H9 (cell line): ENCODE data around the gene LRRN4. TPM values are rescaled to one million over a fixed set of nuclear protein-coding genes. Genes with fewer than 3 reads are reported as not detected.

ENCODE experiments used
- DNase-seq: peaks from one replicate; pipeline ENCODE4 v3.0.0-alpha.2; 2017
- H2AFZ ChIP-seq: one replicate; pipeline ENCODE4 v1.6.1; 2013; ENCODE audit warnings: mild to moderate bottlenecking, low read length, control low read depth, moderate library complexity
- H2AK5ac ChIP-seq: 2 replicates; pipeline ENCODE4 v1.6.1; 2013; ENCODE audit warnings: low read length, control low read depth, mixed read lengths; ENCODE audit not compliant: insufficient read length
- H2BK120ac ChIP-seq: one replicate; pipeline ENCODE4 v1.6.1; 2013; ENCODE audit warnings: low read depth, mild to moderate bottlenecking, low read length, control low read depth, inconsistent platforms; ENCODE audit not compliant: poor library complexity, severe bottlenecking
- H2BK12ac ChIP-seq: 2 replicates; pipeline ENCODE4 v1.6.1; 2013; ENCODE audit warnings: low read length, control low read depth, mixed read lengths, low read depth; ENCODE audit not compliant: insufficient read length
- H2BK15ac ChIP-seq: 2 replicates; pipeline ENCODE4 v1.6.1; 2013; ENCODE audit warnings: low read depth, low read length, control low read depth
- H2BK20ac ChIP-seq: one replicate; pipeline ENCODE4 v1.6.1; 2013; ENCODE audit warnings: low read depth, mild to moderate bottlenecking, low read length, control low read depth, inconsistent platforms; ENCODE audit not compliant: poor library complexity, severe bottlenecking
- H2BK5ac ChIP-seq: 2 replicates; pipeline ENCODE4 v1.6.1; 2013; ENCODE audit warnings: low read length, control low read depth, mixed read lengths; ENCODE audit not compliant: insufficient read length
- H3K14ac ChIP-seq: 2 replicates; pipeline ENCODE4 v1.6.1; 2013; ENCODE audit warnings: low read length, control low read depth; ENCODE audit not compliant: insufficient read depth
- H3K18ac ChIP-seq: 2 replicates; pipeline ENCODE4 v1.6.1; 2013; ENCODE audit warnings: low read depth, mild to moderate bottlenecking, mixed read lengths, low read length, control low read depth; ENCODE audit not compliant: insufficient read length
- H3K23ac ChIP-seq: 2 replicates; pipeline ENCODE4 v1.6.1; 2013; ENCODE audit warnings: low read length, control low read depth, mixed read lengths, low read depth; ENCODE audit not compliant: insufficient read length
- H3K23me2 ChIP-seq: 2 replicates; pipeline ENCODE4 v1.6.1; 2013; ENCODE audit warnings: low read depth, mild to moderate bottlenecking, mixed read lengths, low read length, control low read depth; ENCODE audit not compliant: insufficient read length, poor library complexity, severe bottlenecking
- H3K27ac ChIP-seq: 2 replicates; pipeline ENCODE4 v1.5.1; 2013; ENCODE audit warnings: low read length, control low read depth, mixed read lengths, low read depth; ENCODE audit not compliant: insufficient read length
- H3K27me3 ChIP-seq: 2 replicates; pipeline ENCODE4 v1.6.1; 2013; ENCODE audit warnings: low read length, control low read depth, inconsistent platforms; ENCODE audit not compliant: insufficient read depth
- H3K4ac ChIP-seq: 2 replicates; pipeline ENCODE4 v1.6.1; 2013; ENCODE audit warnings: low read depth, mild to moderate bottlenecking, control low read depth, inconsistent platforms, low read length, moderate library complexity
- H3K4me1 ChIP-seq: 2 replicates; pipeline ENCODE4 v1.6.1; 2013; ENCODE audit warnings: low read length, control low read depth, inconsistent platforms; ENCODE audit not compliant: insufficient read depth
- H3K4me2 ChIP-seq: 2 replicates; pipeline ENCODE4 v1.6.1; 2013; ENCODE audit warnings: low read length, control low read depth, mixed read lengths; ENCODE audit not compliant: insufficient read length, insufficient read depth
- H3K56ac ChIP-seq: 2 replicates; pipeline ENCODE4 v1.6.1; 2013; ENCODE audit warnings: low read depth, mild to moderate bottlenecking, mixed read lengths, low read length, control low read depth; ENCODE audit not compliant: insufficient read length
- H3K79me1 ChIP-seq: 2 replicates; pipeline ENCODE4 v1.6.1; 2013; ENCODE audit warnings: low read depth, mild to moderate bottlenecking, moderate library complexity, low read length, control low read depth, inconsistent platforms; ENCODE audit not compliant: insufficient read depth, poor library complexity, severe bottlenecking
- H3K79me2 ChIP-seq: 2 replicates; pipeline ENCODE4 v1.6.1; 2013; ENCODE audit warnings: low read length, control low read depth, inconsistent platforms; ENCODE audit not compliant: insufficient read depth
- H3K9ac ChIP-seq: 2 replicates; pipeline ENCODE4 v1.6.1; 2013; ENCODE audit warnings: low read length, control low read depth, mixed read lengths; ENCODE audit not compliant: insufficient read length; ENCODE audit errors: extremely low read depth
- H3K9me3 ChIP-seq: one replicate; pipeline ENCODE4 v1.6.1; 2013; ENCODE audit warnings: low read depth, low read length, inconsistent platforms; ENCODE audit not compliant: control insufficient read depth
- H3T11ph ChIP-seq: one replicate; pipeline ENCODE4 v1.6.1; 2013; ENCODE audit warnings: mild to moderate bottlenecking, low read length, control low read depth, inconsistent platforms
- H4K20me1 ChIP-seq: one replicate; pipeline ENCODE4 v1.6.1; 2013; ENCODE audit not compliant: control insufficient read depth, insufficient read length, insufficient read depth
- H4K5ac ChIP-seq: 2 replicates; pipeline ENCODE4 v1.6.1; 2013; ENCODE audit warnings: low read depth, mild to moderate bottlenecking, mixed read lengths, low read length, control low read depth; ENCODE audit not compliant: insufficient read length
- H4K8ac ChIP-seq: replicated peaks from 2 replicates; pipeline ENCODE4 v1.6.1; 2013; ENCODE audit warnings: low read length, control low read depth, mixed read lengths, low read depth; ENCODE audit not compliant: insufficient read length
- H4K91ac ChIP-seq: 2 replicates; pipeline ENCODE4 v1.6.1; 2013; ENCODE audit warnings: low read depth, mild to moderate bottlenecking, moderate library complexity, mixed read lengths, low read length, control low read depth; ENCODE audit not compliant: insufficient read length
- H3K27ac Mint-ChIP-seq, 3 experiments: 2 replicates in 2 of 3; 3 replicates in 1 of 3; pipeline ENCODE4 v1.8.0; 2020 to 2021; ENCODE audit warnings: mixed read lengths in 3 of 3, mild to moderate bottlenecking in 1 of 3, moderate library complexity in 1 of 3
- H3K27me3 Mint-ChIP-seq: 2 replicates; pipeline ENCODE4 v1.8.0; 2021; ENCODE audit warnings: low read depth, mild to moderate bottlenecking, moderate library complexity, mixed read lengths
- H3K36me3 Mint-ChIP-seq, 3 experiments: 2 replicates in 2 of 3; 3 replicates in 1 of 3; pipeline ENCODE4 v1.8.0; 2020 to 2021; ENCODE audit warnings: low read depth in 3 of 3, mixed read lengths in 3 of 3; ENCODE audit not compliant: insufficient read depth in 1 of 3
- H3K4me1 Mint-ChIP-seq, 2 experiments: 2 replicates each; pipeline ENCODE4 v1.8.0; 2020; ENCODE audit warnings: mixed read lengths in 2 of 2
- H3K4me3 Mint-ChIP-seq, 2 experiments: 2 replicates in 1 of 2; 3 replicates in 1 of 2; pipeline ENCODE4 v1.8.0; 2020 to 2021; ENCODE audit warnings: mild to moderate bottlenecking in 2 of 2, mixed read lengths in 2 of 2, moderate library complexity in 1 of 2
- H3K9me3 Mint-ChIP-seq, 2 experiments: 2 replicates in 1 of 2; 3 replicates in 1 of 2; pipeline ENCODE4 v1.8.0; 2020; ENCODE audit warnings: mild to moderate bottlenecking in 2 of 2, mixed read lengths in 2 of 2, moderate library complexity in 1 of 2
- CTCF ChIP-seq: fragments of 200-600 bp; sonication (generic); conservative IDR thresholded peaks from 3 replicates; pipeline ENCODE4 v1.8.0; 2021; ENCODE audit warnings: antibody characterized with exemption, mild to moderate bottlenecking
- WGBS: extraction: QIAGEN DNeasy Blood & Tissue Kit; methylation state at CpG from one replicate; pipeline ENCODE4 v1.1.7; 2013; ENCODE audit warnings: missing lambda C conversion rate, low lambda C conversion rate, mixed read lengths; ENCODE audit not compliant: insufficient read length; ENCODE audit errors: extremely low coverage; 5-methylcytosine and 5-hydroxymethylcytosine counted together
- total RNA-seq: library from RNA; stranded (reverse); gene quantifications from 2 replicates; pipeline ENCODE4 v1.2.1, GENCODE V29; 2021

The LRRN4 gene
- total RNA-seq, 1 experiment from 2014 or later: 0.22 TPM

GRCh38 chr20:6008254-6008653, 45.6 kb downstream of the LRRN4 start:
- Histone ChIP-seq H3K56ac (no peak overlapping the region), H4K20me1 (no peaks in the 10 kb centered on the region), H3K27me3 (no peaks in the 10 kb centered on the region), H3K23me2 (peaks cover 3% of the 10 kb centered on the region), H2BK12ac (no peak overlapping the region), H3K9me3 (no peaks in the 10 kb centered on the region), H2BK5ac (no peak overlapping the region), H3T11ph (no peak overlapping the region), H3K79me2 (peaks cover 3% of the 10 kb centered on the region; the same call in 1 of the 2 replicates), H2AFZ (no peak overlapping the region), H3K18ac (no peak overlapping the region), H3K4me2 (no peak overlapping the region), H3K23ac (no peak overlapping the region), H4K5ac (no peak overlapping the region), H4K8ac (no peak overlapping the region), H3K4ac (no peak overlapping the region), H3K9ac (no peak overlapping the region), H4K91ac (no peak overlapping the region), H3K27ac (no peak overlapping the region), H2BK120ac (no peak overlapping the region), H3K79me1 (peaks cover 6% of the 10 kb centered on the region), H2AK5ac (no peak overlapping the region), H2BK15ac (no peak overlapping the region), H3K14ac (no peak overlapping the region), H2BK20ac (no peak overlapping the region), H3K4me1 (no peaks in the 10 kb centered on the region)
- no peaks in the 10 kb centered on the region for H3K9me3 Mint-ChIP-seq
- whole genome bisulfite sequencing: 100% methylated on average over 1 of the region's 5 CpGs
- H3K27me3 Mint-ChIP-seq: no peaks in the 10 kb centered on the region
- H3K4me3 Mint-ChIP-seq: peak overlapping the region in 1 of 2 experiments; percentile 16; a peak in 2 of 5 replicates
- DNase-seq: no peak
- peaks cover 12 to 15% of the 10 kb centered on the region in 2 experiments for H3K4me1 Mint-ChIP-seq
- H3K36me3 Mint-ChIP-seq: peaks cover 17 to 33% (median 33%) of the 10 kb centered on the region in 3 experiments; a peak in 6 of 7 replicates
- no peak for TF ChIP-seq CTCF
- H3K27ac Mint-ChIP-seq: no peak overlapping the region
